Mesenchymal stem cell (in vitro differentiated cells and primary cell): Measurements from ENCODE around the gene UPF3B.

ENCODE experiments used
- DNase-seq: peaks from one replicate; pipeline ENCODE4 v3.0.0-alpha.2; 2013
- H2AFZ ChIP-seq: one replicate; pipeline ENCODE4 v1.6.1; 2013; ENCODE audit warnings: low read depth, mild to moderate bottlenecking, control low read depth, inconsistent platforms, low read length, moderate library complexity
- H2AK5ac ChIP-seq: 2 replicates; pipeline ENCODE4 v1.6.1; 2013; ENCODE audit warnings: low read length, moderate library complexity, mild to moderate bottlenecking, inconsistent platforms; ENCODE audit not compliant: severe bottlenecking
- H2BK120ac ChIP-seq: one replicate; pipeline ENCODE4 v1.6.1; 2013; ENCODE audit warnings: low read depth, mild to moderate bottlenecking, inconsistent platforms, low read length, moderate library complexity
- H2BK12ac ChIP-seq, 2 experiments: one replicate each; pipeline ENCODE4 v1.6.1; 2013; ENCODE audit warnings: inconsistent platforms in 2 of 2, low read length in 2 of 2, mild to moderate bottlenecking in 2 of 2, moderate library complexity in 2 of 2, control low read depth in 1 of 2
- H2BK15ac ChIP-seq: one replicate; pipeline ENCODE4 v1.6.1; 2013; ENCODE audit warnings: mild to moderate bottlenecking, low read depth, inconsistent platforms; ENCODE audit not compliant: poor library complexity, severe bottlenecking
- H2BK5ac ChIP-seq: 2 replicates; pipeline ENCODE4 v1.6.1; 2013; ENCODE audit warnings: low read depth, mild to moderate bottlenecking, low read length, control low read depth, inconsistent platforms; ENCODE audit not compliant: poor library complexity, severe bottlenecking
- H3K14ac ChIP-seq, 2 experiments: one replicate each; pipeline ENCODE4 v1.6.1; 2013; ENCODE audit warnings: inconsistent platforms in 2 of 2, low read length in 2 of 2, control low read depth in 1 of 2, mild to moderate bottlenecking in 1 of 2, moderate library complexity in 1 of 2
- H3K18ac ChIP-seq, 2 experiments: one replicate each; pipeline ENCODE4 v1.6.1; 2013; ENCODE audit warnings: inconsistent platforms in 2 of 2, low read length in 2 of 2, control low read depth in 1 of 2, low read depth in 1 of 2, mild to moderate bottlenecking in 1 of 2
- H3K23ac ChIP-seq, 2 experiments: one replicate each; pipeline ENCODE4 v1.6.1; 2013; ENCODE audit warnings: inconsistent platforms in 2 of 2, low read length in 2 of 2, mild to moderate bottlenecking in 2 of 2, moderate library complexity in 2 of 2, control low read depth in 1 of 2
- H3K27ac ChIP-seq: 2 replicates; pipeline ENCODE4 v1.5.1; 2013; ENCODE audit warnings: mild to moderate bottlenecking, moderate library complexity, low read length, control low read depth, inconsistent platforms; ENCODE audit not compliant: poor library complexity, severe bottlenecking
- H3K27me3 ChIP-seq, 2 experiments: 2 replicates each; pipeline versions ENCODE4 v1.6.1 to v1.7.0; 2013; ENCODE audit warnings: low read length in 2 of 2, mild to moderate bottlenecking in 2 of 2, moderate library complexity in 2 of 2, control low read depth in 1 of 2, inconsistent platforms in 1 of 2; ENCODE audit not compliant: control insufficient read depth in 1 of 2, insufficient read depth in 1 of 2
- H3K36me3 ChIP-seq, 2 experiments: 2 replicates each; pipeline versions ENCODE4 v1.6.1 to v1.7.0; 2013; ENCODE audit warnings: low read length in 2 of 2, control low read depth in 1 of 2, inconsistent platforms in 1 of 2, low read depth in 1 of 2, mild to moderate bottlenecking in 1 of 2; ENCODE audit not compliant: insufficient read depth in 2 of 2, control insufficient read depth in 1 of 2
- H3K4ac ChIP-seq, 2 experiments: one replicate each; pipeline ENCODE4 v1.6.1; 2013; ENCODE audit warnings: inconsistent platforms in 2 of 2, low read length in 2 of 2, mild to moderate bottlenecking in 2 of 2, moderate library complexity in 2 of 2, control low read depth in 1 of 2, low read depth in 1 of 2
- H3K4me1 ChIP-seq: 2 replicates; pipeline ENCODE4 v1.6.1; 2013; ENCODE audit warnings: low read depth, low read length, control low read depth; ENCODE audit not compliant: control insufficient read depth, insufficient read depth
- H3K4me2 ChIP-seq: 2 replicates; pipeline ENCODE4 v1.6.1; 2013; ENCODE audit warnings: low read length, mild to moderate bottlenecking, inconsistent platforms; ENCODE audit not compliant: poor library complexity, severe bottlenecking
- H3K4me3 ChIP-seq, 2 experiments: 2 replicates each; pipeline versions ENCODE4 v1.5.1 to v1.7.0; 2013; ENCODE audit warnings: low read length in 2 of 2, mild to moderate bottlenecking in 2 of 2, control low read depth in 1 of 2, low read depth in 1 of 2; ENCODE audit not compliant: insufficient read depth in 1 of 2
- H3K79me1 ChIP-seq: replicated peaks from 2 replicates; pipeline ENCODE4 v1.6.1; 2013; ENCODE audit warnings: mild to moderate bottlenecking, control low read depth, low read length, inconsistent platforms; ENCODE audit not compliant: poor library complexity, severe bottlenecking
- H3K9ac ChIP-seq: 2 replicates; pipeline ENCODE4 v1.7.0; 2013; ENCODE audit warnings: mild to moderate bottlenecking, low read length, moderate library complexity
- H3K9me3 ChIP-seq: 2 replicates; pipeline ENCODE4 v1.7.0; 2013; ENCODE audit warnings: mild to moderate bottlenecking, low read length; ENCODE audit not compliant: control insufficient read depth
- H4K8ac ChIP-seq: one replicate; pipeline ENCODE4 v1.6.1; 2013; ENCODE audit warnings: inconsistent platforms, mild to moderate bottlenecking, low read length, moderate library complexity
- H4K91ac ChIP-seq: one replicate; pipeline ENCODE4 v1.6.1; 2013; ENCODE audit warnings: mild to moderate bottlenecking, low read length, inconsistent platforms
- WGBS: methylation state at CpG from one replicate; pipeline ENCODE4 v1.1.7; 2013; ENCODE audit warnings: mixed read lengths; 5-methylcytosine and 5-hydroxymethylcytosine counted together

Gene UPF3B

GRCh38 chrX:119802546-119802945, 50.2 kb downstream of the UPF3B start:
- Histone ChIP-seq H3K27ac (no peak overlapping the region), H3K79me1 (no peaks in the 10 kb centered on the region), H2BK120ac (no peak overlapping the region), H4K8ac (no peak overlapping the region), H3K36me3 (no peaks in the 10 kb centered on the region), H2BK5ac (no peak overlapping the region), H4K91ac (no peak overlapping the region), H3K4me1 (no peaks in the 10 kb centered on the region), H3K23ac (no peak overlapping the region), H3K4me2 (no peak overlapping the region), H3K4me3 (no peak overlapping the region), H2BK12ac (no peak overlapping the region), H2AK5ac (no peak overlapping the region), H3K18ac (no peak overlapping the region), H2AFZ (no peak overlapping the region), H3K27me3 (no peaks in the 10 kb centered on the region), H3K4ac (no peak overlapping the region), H3K14ac (no peak overlapping the region), H2BK15ac (no peak overlapping the region), H3K9me3 (no peaks in the 10 kb centered on the region), H3K9ac (no peak overlapping the region)
- WGBS, result 94% methylated on average over 5 of the region's 8 CpGs
- DNase-seq, result no peak

GRCh38 chrX:119801253-119802221, 51.2 kb downstream of the UPF3B start:
- H2AFZ ChIP-seq, result no peak overlapping the region
- H3K4ac ChIP-seq, result no peak overlapping the region
- no peak overlapping the region for H4K91ac ChIP-seq
- no peak overlapping the region for H2BK12ac ChIP-seq
- no peak overlapping the region for H2BK15ac ChIP-seq
- H3K9ac ChIP-seq, result no peak overlapping the region
- H3K18ac ChIP-seq, result no peak overlapping the region
- H3K4me2 ChIP-seq, result no peak overlapping the region
- 94% methylated on average over 2 of the region's 2 CpGs for WGBS
- no peak for DNase-seq
- no peaks in the 10 kb centered on the region for H3K79me1 ChIP-seq
- no peak overlapping the region for H2BK5ac ChIP-seq
- no peak overlapping the region for H2BK120ac ChIP-seq
- no peaks in the 10 kb centered on the region for H3K27me3 ChIP-seq
- no peak overlapping the region for H4K8ac ChIP-seq
- H3K27ac ChIP-seq, result no peak overlapping the region
- no peaks in the 10 kb centered on the region for H3K36me3 ChIP-seq
- no peaks in the 10 kb centered on the region for H3K9me3 ChIP-seq
- H3K4me3 ChIP-seq, result no peak overlapping the region
- no peak overlapping the region for H3K14ac ChIP-seq
- no peak overlapping the region for H2AK5ac ChIP-seq
- H3K23ac ChIP-seq, result no peak overlapping the region
- H3K4me1 ChIP-seq, result no peaks in the 10 kb centered on the region

GRCh38 chrX:119791437-119792231, 61.1 kb downstream of the UPF3B start, which contains the start of gene RPL39:
TSS of gene RPL39 (minus strand) at chrX:119791630. CDS start at chrX:119791576, 54 bp downstream.
- H3K9me3 ChIP-seq, result no peaks in the 10 kb centered on the region

More at GRCh38 chrX:119791437-119792231, 61.1 kb downstream of the UPF3B start, which contains the start of gene RPL39:
- under 1% methylated on average over 55 of the region's 58 CpGs for whole genome bisulfite sequencing
- Histone ChIP-seq H3K14ac (peak within 1 kb of the TSS in 1 of 2 experiments; percentile 71), H3K27me3 (no peaks in the 10 kb centered on the region), H2AFZ (peak within 1 kb of the TSS; percentile 10), H3K4ac (peak within 1 kb of the TSS in 1 of 2 experiments; percentile 84), H2BK12ac (no peak within 1 kb of the TSS), H3K27ac (peak within 1 kb of the TSS; percentile 93), H2BK15ac (no peak within 1 kb of the TSS), H4K8ac (peak within 1 kb of the TSS; percentile 89), H3K4me1 (peaks cover 3% of the 10 kb centered on the region), H2BK120ac (no peak within 1 kb of the TSS), H2BK5ac (peak within 1 kb of the TSS; percentile 91), H3K36me3 (peaks cover 4 to 25% of the 10 kb centered on the region in 2 experiments), H4K91ac (no peak within 1 kb of the TSS), H3K79me1 (no peaks in the 10 kb centered on the region), H3K9ac (peak within 1 kb of the TSS; percentile 97), H3K23ac (peak within 1 kb of the TSS in 1 of 2 experiments; percentile 69), H3K4me2 (peak within 1 kb of the TSS; percentile 72), H2AK5ac (peak within 1 kb of the TSS; percentile 48), H3K4me3 (peak within 1 kb of the TSS; percentile 74 to 80), H3K18ac (peak within 1 kb of the TSS; percentile 52 to 76)
- DNase-seq, result peak; percentile 94
